Right atrium auricular region (tissue), 2 donors: ENCODE results near the gene PRKCE. TPM values are rescaled to one million over a fixed set of nuclear protein-coding genes. Genes with fewer than 3 reads are reported as not detected.

Experiments
- DNase-seq: peaks from one replicate; pipeline ENCODE4 v3.0.0-alpha.2; 2019; ENCODE audit warnings: low spot score
- H3K27ac ChIP-seq, 2 donors: fragments of 200-600 bp; sonication (generic); 1 replicate in 1 of 2; 2 replicates in 1 of 2; pipeline ENCODE4 v1.5.1; 2016 to 2019
- H3K27me3 ChIP-seq, 2 donors: fragments of 200-600 bp; sonication (generic); one replicate each; pipeline versions ENCODE4 v1.5.1 to v1.6.0; 2017 to 2019
- H3K36me3 ChIP-seq: fragments of 200-600 bp; sonication (generic); one replicate; pipeline ENCODE4 v1.5.1; 2016
- H3K4me1 ChIP-seq, 2 donors: fragments of 200-600 bp; sonication (generic); one replicate each; pipeline versions ENCODE4 v1.5.1 to v1.6.0; 2017 to 2019
- H3K4me3 ChIP-seq, 2 donors: fragments of 200-600 bp; sonication (generic); 1 replicate in 1 of 2; 2 replicates in 1 of 2; pipeline ENCODE4 v1.5.1; 2017 to 2019; ENCODE audit warnings: mild to moderate bottlenecking in 1 of 2, moderate library complexity in 1 of 2
- H3K9me3 ChIP-seq, 2 donors: fragments of 200-600 bp; sonication (generic); one replicate each; pipeline ENCODE4 v1.5.1; 2019
- CTCF ChIP-seq, 2 donors: fragments of 200-600 bp; sonication (generic); IDR thresholded peaks; one replicate each; pipeline ENCODE4 v1.5.1; 2019; ENCODE audit warnings: antibody characterized with exemption in 2 of 2
- total RNA-seq, 2 donors: library from RNA; depleted of rRNA; stranded (reverse); fragments of >200 nt; gene quantifications; one replicate each; pipeline ENCODE4 v1.1.0, GENCODE V29; 2016

The PRKCE gene
- total RNA-seq, 2 donors from 2014 or later = 7.2 to 11.8 TPM

GRCh38 chr2:46056541-46056940 lies 405.1 kb downstream of the PRKCE start:
- TF ChIP-seq CTCF (IDR thresholded peaks at IDR 0.05) = no peak
- Histone ChIP-seq H3K9me3 (no peaks in the 10 kb centered on the region), H3K27me3 (no peaks in the 10 kb centered on the region), H3K36me3 (no peaks in the 10 kb centered on the region), H3K27ac (no peak overlapping the region), H3K4me3 (no peak overlapping the region), H3K4me1 (peaks cover 0 to 8% of the 10 kb centered on the region in 2 donors)
- no peak for DNase-seq

GRCh38 chr2:46058140-46058539 lies 406.7 kb downstream of the PRKCE start:
- TF ChIP-seq CTCF (IDR thresholded peaks at IDR 0.05) = no peak
- peaks cover 0 to 14% of the 10 kb centered on the region in 2 donors for H3K4me1 ChIP-seq
- H3K27me3 ChIP-seq = no peaks in the 10 kb centered on the region
- DNase-seq = no peak
- H3K27ac ChIP-seq = peak overlapping the region in 1 of 2 donors; percentile 28
- no peaks in the 10 kb centered on the region for H3K36me3 ChIP-seq
- H3K9me3 ChIP-seq = no peaks in the 10 kb centered on the region
- H3K4me3 ChIP-seq = no peak overlapping the region

GRCh38 chr2:46062637-46063412 lies 411.4 kb downstream of the PRKCE start:
- DNase-seq = peak; percentile 96
- Histone ChIP-seq H3K9me3 (no peaks in the 10 kb centered on the region), H3K36me3 (no peaks in the 10 kb centered on the region), H3K4me3 (no peak overlapping the region), H3K27me3 (no peaks in the 10 kb centered on the region), H3K27ac (peak overlapping the region; percentile 56 to 58), H3K4me1 (peaks cover 0 to 20% of the 10 kb centered on the region in 2 donors)
- peak; percentile 89 to 94 for TF ChIP-seq CTCF (IDR thresholded peaks at IDR 0.05)

- TF ChIP-seq CTCF (IDR thresholded peaks at IDR 0.05) = no peak
- peaks cover 0 to 14% of the 10 kb centered on the region in 2 donors for H3K4me1 ChIP-seq
These were observed 412.9 kb downstream of the PRKCE start for GRCh38 chr2:46064396-46064795.

GRCh38 chr2:46065152-46065551 lies 413.7 kb downstream of the PRKCE start:
- DNase-seq = no peak
- no peak for TF ChIP-seq CTCF (IDR thresholded peaks at IDR 0.05)
- no peak overlapping the region for H3K4me3 ChIP-seq
- H3K27ac ChIP-seq = no peak overlapping the region
- H3K9me3 ChIP-seq = no peaks in the 10 kb centered on the region
- peaks cover 0 to 14% of the 10 kb centered on the region in 2 donors for H3K4me1 ChIP-seq
- no peaks in the 10 kb centered on the region for H3K36me3 ChIP-seq
- H3K27me3 ChIP-seq = no peaks in the 10 kb centered on the region

More at GRCh38 chr2:46064396-46064795, 412.9 kb downstream of the PRKCE start:
- Histone ChIP-seq H3K4me3 (no peak overlapping the region), H3K9me3 (no peaks in the 10 kb centered on the region), H3K27me3 (no peaks in the 10 kb centered on the region), H3K27ac (no peak overlapping the region), H3K36me3 (no peaks in the 10 kb centered on the region)
- DNase-seq = no peak
